Spinal cord (tissue), 10 donors: ENCODE data around the gene TFF3. TPM values are rescaled to one million over a fixed set of nuclear protein-coding genes. Genes with fewer than 3 reads are reported as not detected.

ENCODE experiments used
- DNase-seq, 6 donors: peaks; one replicate each; pipeline versions ENCODE4 v3.0.0 to v3.0.0-alpha.2; 2013 to 2015; ENCODE audit warnings: low spot score in 6 of 6, low read depth in 4 of 6
- H3K27ac ChIP-seq: one replicate; pipeline ENCODE4 v1.5.1; 2013; ENCODE audit warnings: low read depth, low read length, control low read depth
- H3K27me3 ChIP-seq: one replicate; pipeline ENCODE4 v1.6.1; 2013; ENCODE audit warnings: low read length; ENCODE audit not compliant: control insufficient read depth, insufficient read depth
- H3K36me3 ChIP-seq: one replicate; pipeline ENCODE4 v1.6.1; 2013; ENCODE audit warnings: low read length; ENCODE audit not compliant: control insufficient read depth, insufficient read depth
- H3K4me1 ChIP-seq: one replicate; pipeline ENCODE4 v1.6.1; 2013; ENCODE audit warnings: low read length; ENCODE audit not compliant: control insufficient read depth, insufficient read depth
- H3K4me3 ChIP-seq: one replicate; pipeline ENCODE4 v1.5.1; 2013; ENCODE audit warnings: low read depth, low read length, control low read depth
- H3K9me3 ChIP-seq: one replicate; pipeline ENCODE4 v1.6.1; 2013; ENCODE audit warnings: low read length; ENCODE audit not compliant: control insufficient read depth, insufficient read depth
- WGBS: methylation state at CpG from one replicate; pipeline ENCODE4 v1.1.5; 2013; ENCODE audit warnings: missing lambda C conversion rate; ENCODE audit not compliant: insufficient coverage; 5-methylcytosine and 5-hydroxymethylcytosine counted together
- polyA plus RNA-seq, 2 donors: library from polyadenylated mRNA; unstranded; fragments of 120-200 nt; gene quantifications; one replicate each; pipeline ENCODE4 v1.2.1, GENCODE V29; 2013; ENCODE audit not compliant: insufficient read length in 2 of 2
- total RNA-seq, 2 donors: library from RNA; depleted of rRNA in 1 of 2; stranded (reverse); fragments of 120-200 nt in 1 of 2; fragments of >200 nt in 1 of 2; gene quantifications; one replicate each; pipeline versions ENCODE4 v1.2.3 to v1.2.4, GENCODE V29; 2013 to 2014
- donor health status: healthy.

Gene TFF3
- total and polyA plus RNA-seq, 4 donors = 2.0 to 8.3 (median 2.3) TPM

DNA sequence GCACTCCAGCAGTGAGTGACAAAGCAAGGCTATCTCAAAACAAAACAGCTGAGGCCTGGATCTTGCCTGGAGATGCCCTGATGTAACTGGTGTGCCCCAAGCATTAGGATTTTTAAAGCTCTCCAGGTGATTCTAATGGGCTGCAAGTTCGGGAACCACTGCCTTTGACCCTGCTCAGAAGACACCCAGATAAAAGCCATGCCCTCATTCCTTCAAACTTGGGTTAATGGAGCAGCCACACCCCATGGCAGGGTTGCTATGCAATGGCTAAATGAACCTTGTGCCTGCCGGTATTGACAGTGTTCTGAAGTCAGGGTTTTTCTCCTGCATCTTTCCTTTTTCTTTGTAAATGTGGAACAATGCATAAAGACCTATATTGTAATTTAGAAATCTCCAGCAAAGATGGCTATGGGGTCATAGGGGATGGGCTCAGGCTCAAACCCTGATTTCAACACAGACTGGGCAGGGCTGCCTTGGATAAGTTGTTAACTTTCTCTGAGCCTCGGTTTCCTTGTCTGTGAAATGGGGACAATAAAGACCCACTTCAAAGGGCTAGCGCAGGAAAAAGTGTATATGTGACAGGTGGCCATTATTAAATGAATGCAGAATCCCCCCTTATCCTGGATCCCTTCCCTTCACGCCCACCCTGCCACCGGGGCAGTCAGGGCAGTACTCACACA lies 453 bp downstream of the TFF3 start:
- Histone ChIP-seq H3K36me3 (no peaks in the 10 kb centered on the region), H3K4me3 (no peak overlapping the region)
- 70% methylated on average over 2 of the region's 6 CpGs for WGBS

DNA sequence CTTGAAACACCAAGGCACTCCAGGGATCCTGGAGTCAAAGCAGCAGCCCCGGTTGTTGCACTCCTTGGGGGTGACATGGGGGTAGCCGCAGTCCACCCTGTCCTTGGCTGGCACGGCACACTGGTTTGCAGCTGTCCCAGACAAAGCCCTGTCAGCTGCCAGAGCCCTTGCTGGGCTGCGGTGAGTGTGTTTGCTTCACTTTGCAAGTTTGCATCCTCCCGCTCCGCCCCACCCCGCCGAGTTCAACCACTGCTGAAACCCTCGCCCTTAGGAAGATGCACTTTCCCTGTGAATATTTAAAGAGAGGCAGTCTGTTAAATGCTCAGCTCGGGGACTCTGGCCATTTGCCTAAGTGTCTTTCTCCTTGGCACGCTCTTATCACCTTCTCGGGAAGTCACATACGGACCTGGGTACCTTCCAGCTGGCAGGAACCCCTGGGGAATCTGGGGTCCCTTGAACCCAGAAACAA lies 1.7 kb downstream of the TFF3 start:
- peak in 2 of 6 donors; percentile 45 to 51 for DNase-seq
- no peaks in the 10 kb centered on the region for H3K36me3 ChIP-seq
- H3K9me3 ChIP-seq = no peaks in the 10 kb centered on the region
- H3K27ac ChIP-seq = no peak overlapping the region
- H3K4me3 ChIP-seq = no peak overlapping the region
- 23% methylated on average over 13 of the region's 13 CpGs for WGBS
- H3K27me3 ChIP-seq = no peaks in the 10 kb centered on the region
- H3K4me1 ChIP-seq = peaks cover 47% of the 10 kb centered on the region

More for the DNA sequence above, 453 bp downstream of the TFF3 start:
- H3K27ac ChIP-seq = peak overlapping the region; percentile 40
- no peaks in the 10 kb centered on the region for H3K9me3 ChIP-seq
- H3K27me3 ChIP-seq = no peaks in the 10 kb centered on the region
- peaks cover 34% of the 10 kb centered on the region for H3K4me1 ChIP-seq
- DNase-seq = no peak

DNA sequence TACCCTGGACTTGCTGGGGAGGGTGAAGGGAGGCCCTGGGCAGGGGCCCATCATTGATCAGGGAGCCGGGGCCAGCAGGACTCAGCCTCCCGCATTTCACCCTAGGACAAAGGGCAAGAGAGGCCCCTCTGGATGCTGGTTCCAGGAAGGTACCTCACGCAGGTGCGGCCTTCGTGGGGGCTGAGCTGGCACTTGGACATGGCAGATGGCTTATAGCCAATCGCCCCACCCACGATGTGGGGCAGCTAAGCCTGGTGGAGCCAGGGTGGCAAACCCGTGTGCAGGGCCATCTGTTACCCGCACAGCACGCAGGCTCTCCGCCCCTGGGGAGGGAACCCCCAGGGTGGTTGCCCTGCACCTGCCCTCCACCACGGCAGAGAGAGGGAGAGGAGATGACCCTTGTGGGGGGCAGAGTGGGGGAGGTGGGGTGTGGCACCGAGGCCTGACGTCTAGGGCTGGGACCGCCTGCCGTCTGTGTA lies 2.5 kb downstream of the TFF3 start:
- H3K4me1 ChIP-seq = peaks cover 47% of the 10 kb centered on the region
- no peaks in the 10 kb centered on the region for H3K9me3 ChIP-seq
- H3K36me3 ChIP-seq = no peaks in the 10 kb centered on the region
- no peak overlapping the region for H3K27ac ChIP-seq
- no peak for DNase-seq
- WGBS = 88% methylated on average over 8 of the region's 16 CpGs
- no peak overlapping the region for H3K4me3 ChIP-seq
- H3K27me3 ChIP-seq = no peaks in the 10 kb centered on the region

- no peaks in the 10 kb centered on the region for H3K36me3 ChIP-seq
- peaks cover 50% of the 10 kb centered on the region for H3K4me1 ChIP-seq
- H3K27ac ChIP-seq = no peak overlapping the region
- no peaks in the 10 kb centered on the region for H3K9me3 ChIP-seq
- no peaks in the 10 kb centered on the region for H3K27me3 ChIP-seq
- no peak overlapping the region for H3K4me3 ChIP-seq
- no peak for DNase-seq
- 83% methylated on average over 19 of the region's 21 CpGs for WGBS
These were observed 3.2 kb downstream of the TFF3 start for GRCh38 chr21:42311816-42312625.

DNA sequence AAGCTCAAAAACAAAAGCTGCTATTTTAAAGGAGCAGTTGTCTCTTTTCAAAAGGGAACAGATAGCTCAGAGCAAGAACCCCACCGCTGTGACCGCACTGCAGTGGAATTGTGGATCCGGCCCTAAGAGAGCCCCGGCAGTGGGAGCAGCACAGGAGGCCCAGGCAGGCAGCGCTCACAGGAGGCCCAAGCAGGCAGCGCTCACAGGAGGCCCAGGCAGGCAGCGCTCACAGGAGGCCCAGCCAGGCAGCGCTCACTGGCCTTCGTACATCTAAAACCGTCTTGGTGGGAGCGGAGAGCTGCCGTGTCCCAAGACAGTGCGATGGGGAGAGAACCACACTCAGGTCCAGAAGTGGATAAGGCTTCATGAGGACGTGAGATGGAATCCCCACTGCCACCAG lies 4.0 kb downstream of the TFF3 start:
- Histone ChIP-seq H3K4me1 (peaks cover 51% of the 10 kb centered on the region), H3K27me3 (no peaks in the 10 kb centered on the region), H3K27ac (no peak overlapping the region), H3K9me3 (no peaks in the 10 kb centered on the region), H3K36me3 (no peaks in the 10 kb centered on the region), H3K4me3 (no peak overlapping the region)
- no peak for DNase-seq
- 81% methylated on average over 13 of the region's 14 CpGs for WGBS

DNA sequence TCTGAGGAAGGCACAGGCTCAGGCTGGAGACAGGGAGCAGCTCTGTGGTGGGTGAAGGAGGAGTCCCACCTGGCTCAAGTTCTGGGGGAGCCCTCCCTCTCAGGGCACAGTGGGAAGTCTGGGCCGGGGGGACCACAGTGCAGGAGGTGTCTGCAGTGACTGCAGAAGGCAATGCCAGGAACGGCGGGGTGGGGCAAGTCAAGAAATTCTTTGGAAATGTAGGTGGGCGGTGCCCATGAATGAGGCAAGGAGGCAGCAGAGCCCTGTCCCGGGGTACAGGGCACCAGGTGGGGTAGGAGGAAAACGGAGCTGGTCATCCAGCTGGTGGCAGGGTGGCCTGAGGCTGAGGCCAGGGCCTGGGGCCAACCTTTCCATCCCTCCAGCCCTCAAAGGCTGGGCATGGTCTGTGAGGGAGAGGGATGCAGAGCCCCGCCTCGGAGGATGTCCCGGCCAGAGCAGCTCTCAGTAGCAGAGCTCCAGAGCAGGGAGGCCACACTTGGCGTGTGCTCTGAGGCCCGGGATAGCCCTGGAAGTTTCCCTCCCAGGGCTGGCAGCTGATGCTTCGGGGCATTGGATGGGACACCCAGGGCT lies 4.7 kb downstream of the TFF3 start:
- WGBS = 75% methylated on average over 11 of the region's 12 CpGs
- DNase-seq = no peak
- H3K36me3 ChIP-seq = peaks cover 2% of the 10 kb centered on the region
- no peak overlapping the region for H3K27ac ChIP-seq
- H3K9me3 ChIP-seq = no peaks in the 10 kb centered on the region
- no peak overlapping the region for H3K4me3 ChIP-seq
- H3K27me3 ChIP-seq = no peaks in the 10 kb centered on the region
- peaks cover 49% of the 10 kb centered on the region for H3K4me1 ChIP-seq

DNA sequence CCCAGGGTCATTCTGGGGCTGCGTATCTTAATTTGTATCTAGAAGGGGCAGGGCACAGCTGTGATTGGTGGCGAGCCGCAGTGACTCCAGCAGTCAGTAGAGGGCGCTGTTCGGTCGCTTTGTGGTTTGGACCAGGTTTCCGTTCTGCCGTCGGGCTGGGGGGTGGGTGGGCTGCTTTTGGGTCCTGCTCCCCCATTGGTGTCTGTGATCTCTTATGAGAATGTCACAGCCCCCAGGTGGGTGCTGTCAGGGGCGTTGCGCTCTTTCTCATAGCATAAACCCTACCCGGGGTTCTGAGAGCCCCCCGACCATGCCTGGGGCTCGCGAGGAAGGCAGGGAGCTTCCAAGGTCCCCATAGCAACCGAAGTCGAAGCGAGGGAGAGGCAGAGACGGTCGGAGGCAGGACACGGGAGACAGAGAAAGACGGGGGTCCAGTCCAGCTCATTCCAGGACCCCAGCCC lies 5.4 kb downstream of the TFF3 start:
- H3K36me3 ChIP-seq = peaks cover 2% of the 10 kb centered on the region
- WGBS = 3% methylated on average over 22 of the region's 22 CpGs
- no peaks in the 10 kb centered on the region for H3K9me3 ChIP-seq
- DNase-seq = peak in 4 of 6 donors; percentile 40 to 89 (median 65)
- H3K27me3 ChIP-seq = no peaks in the 10 kb centered on the region
- peaks cover 44% of the 10 kb centered on the region for H3K4me1 ChIP-seq
- no peak overlapping the region for H3K4me3 ChIP-seq
- H3K27ac ChIP-seq = no peak overlapping the region

GRCh38 chr21:42308914-42309752 lies 6.1 kb downstream of the TFF3 start:
- H3K36me3 ChIP-seq = peaks cover 2% of the 10 kb centered on the region
- no peak overlapping the region for H3K4me3 ChIP-seq
- peaks cover 44% of the 10 kb centered on the region for H3K4me1 ChIP-seq
- H3K27ac ChIP-seq = no peak overlapping the region
- WGBS = 65% methylated on average over 18 of the region's 23 CpGs
- no peak for DNase-seq
- no peaks in the 10 kb centered on the region for H3K9me3 ChIP-seq
- no peaks in the 10 kb centered on the region for H3K27me3 ChIP-seq
